Stimulated activated effector memory CD8-positive, alpha-beta T cell treated with anti-CD3 and anti-CD28 coated beads, Interleukin-12 subunit alpha, Interleukin-12 subunit beta, amount 100 ng/mL, for 72 hours (primary cell): ENCODE data around the gene PNPLA1.

Experiments used
- ATAC-seq: fragments of 150-1000 bp; cut with Tn5 transposase; 2 replicates; pipeline ENCODE4 v1.10.0; 2021
- DNase-seq, 2 donors: peaks; one replicate each; pipeline ENCODE4 v3.0.0; 2021 to 2022; ENCODE audit warnings: low spot score in 2 of 2
- H3K27ac Mint-ChIP-seq: one replicate; pipeline ENCODE4 v1.8.0; 2022; ENCODE audit warnings: mild to moderate bottlenecking, mixed read lengths
- H3K36me3 Mint-ChIP-seq: one replicate; pipeline ENCODE4 v1.8.0; 2022; ENCODE audit warnings: mild to moderate bottlenecking, mixed read lengths
- H3K4me1 Mint-ChIP-seq: one replicate; pipeline ENCODE4 v1.8.0; 2022; ENCODE audit warnings: mixed read lengths
- H3K4me3 Mint-ChIP-seq: one replicate; pipeline ENCODE4 v1.8.0; 2022; ENCODE audit warnings: mild to moderate bottlenecking, mixed read lengths
- H3K9me3 Mint-ChIP-seq: one replicate; pipeline ENCODE4 v1.8.0; 2022; ENCODE audit warnings: mixed read lengths

The PNPLA1 gene

DNA sequence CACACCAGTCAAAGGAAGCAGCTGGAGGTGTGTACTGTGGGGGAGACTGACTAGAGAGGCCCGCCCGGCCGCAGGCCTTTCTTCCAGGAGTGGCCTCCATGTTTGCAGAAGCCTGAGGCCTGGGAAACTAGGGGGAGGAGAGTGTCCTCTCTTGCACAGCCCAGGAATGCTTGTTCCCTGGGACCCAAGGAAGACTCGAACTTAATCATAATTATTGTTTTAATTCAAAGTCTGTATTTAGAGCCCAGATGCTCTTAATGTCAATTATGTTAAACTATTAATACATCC, 43.7 kb downstream of the PNPLA1 start:
- no peaks in the 10 kb centered on the region for H3K36me3 Mint-ChIP-seq
- DNase-seq, result no peak
- H3K9me3 Mint-ChIP-seq, result no peaks in the 10 kb centered on the region
- H3K4me1 Mint-ChIP-seq, result peaks cover 14% of the 10 kb centered on the region
- H3K4me3 Mint-ChIP-seq, result no peak overlapping the region
- H3K27ac Mint-ChIP-seq, result no peak overlapping the region
- no peak for ATAC-seq

DNA sequence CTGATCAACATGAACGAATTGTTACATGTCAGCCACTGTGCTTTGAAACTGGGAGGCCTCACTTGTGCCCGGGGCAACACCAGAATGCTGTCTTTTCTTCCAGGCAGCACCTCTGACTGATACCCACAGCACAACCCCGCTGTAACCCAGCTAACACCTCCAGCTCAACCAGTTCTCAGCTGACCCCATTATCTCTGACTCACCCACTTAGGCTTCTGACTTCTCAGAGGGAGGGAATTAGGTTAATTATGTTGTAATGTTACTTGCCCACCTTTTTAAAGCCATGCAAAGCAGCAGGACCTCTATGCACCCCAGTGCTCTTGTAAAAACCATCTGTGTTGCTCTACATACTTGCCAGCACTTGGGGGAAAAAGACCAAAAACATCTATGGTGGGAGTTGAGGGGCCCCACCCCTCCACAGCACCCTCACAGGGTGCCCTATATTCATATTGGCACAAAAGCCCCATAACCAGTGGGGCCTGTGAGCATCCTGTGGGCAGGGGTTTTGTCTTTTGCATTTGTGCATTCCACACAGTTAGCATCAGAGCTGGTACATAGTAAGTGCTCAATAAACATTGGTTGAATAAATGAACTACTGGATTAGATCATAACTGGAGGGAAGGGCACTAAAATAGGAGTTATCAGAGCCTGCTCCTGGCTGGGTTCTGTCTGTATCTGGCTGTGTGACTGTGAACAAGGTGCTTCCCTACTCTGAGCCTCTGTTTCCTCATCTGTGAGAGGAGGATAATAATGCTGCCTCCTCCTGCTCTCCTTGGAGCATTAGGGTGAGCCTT, 44.6 kb downstream of the PNPLA1 start:
- H3K36me3 Mint-ChIP-seq, result no peaks in the 10 kb centered on the region
- peaks cover 8% of the 10 kb centered on the region for H3K4me1 Mint-ChIP-seq
- peak overlapping the region; percentile 53 for H3K27ac Mint-ChIP-seq
- DNase-seq (no peak), ATAC-seq (peak; percentile 95)
- no peak overlapping the region for H3K4me3 Mint-ChIP-seq
- no peaks in the 10 kb centered on the region for H3K9me3 Mint-ChIP-seq

DNA sequence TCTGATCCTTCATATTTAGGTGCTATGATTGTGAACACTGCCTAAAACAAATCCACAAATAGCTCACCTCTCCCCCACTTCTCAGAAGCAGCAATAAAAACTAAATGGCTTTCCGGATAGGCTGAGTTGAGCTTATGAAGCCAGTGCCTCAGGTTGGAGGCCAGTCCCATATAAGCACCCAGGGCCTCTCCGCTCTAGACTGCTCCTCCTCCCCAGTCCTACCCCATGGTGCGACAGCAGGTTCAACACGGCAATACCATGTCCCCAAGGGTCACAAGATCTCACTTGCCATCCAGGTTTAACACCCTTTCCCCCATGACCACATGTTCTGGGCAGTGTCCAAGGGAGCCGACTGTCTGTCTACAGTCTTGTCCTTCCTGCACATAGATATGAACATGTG, 46.1 kb downstream of the PNPLA1 start:
- no peak overlapping the region for H3K27ac Mint-ChIP-seq
- ATAC-seq (no peak), DNase-seq (no peak)
- H3K4me1 Mint-ChIP-seq, result peaks cover 8% of the 10 kb centered on the region
- no peak overlapping the region for H3K4me3 Mint-ChIP-seq
- H3K9me3 Mint-ChIP-seq, result no peaks in the 10 kb centered on the region
- H3K36me3 Mint-ChIP-seq, result no peaks in the 10 kb centered on the region

DNA sequence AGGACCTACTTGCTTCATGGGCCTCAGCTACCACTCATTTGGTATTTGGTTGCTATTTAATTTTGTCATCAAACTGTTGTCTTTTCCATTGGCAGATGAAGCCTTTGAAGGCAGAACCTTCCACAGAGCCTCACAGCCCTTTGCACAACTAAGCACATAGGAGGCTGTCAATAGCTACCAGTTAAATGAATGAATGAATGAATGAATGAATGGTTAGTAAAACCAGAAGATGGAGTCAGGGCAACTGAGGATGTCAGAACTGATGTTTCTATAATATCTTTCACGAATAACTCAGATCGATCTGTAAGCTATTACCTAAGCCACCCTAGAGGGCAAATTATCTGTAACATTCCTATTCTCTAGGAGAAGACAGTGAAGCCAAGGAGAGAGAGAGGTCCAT, 47.8 kb downstream of the PNPLA1 start:
- DNase-seq, result no peak
- Mint-ChIP-seq H3K4me3 (no peak overlapping the region), H3K36me3 (no peaks in the 10 kb centered on the region), H3K4me1 (peaks cover 8% of the 10 kb centered on the region), H3K9me3 (no peaks in the 10 kb centered on the region), H3K27ac (no peak overlapping the region)
- ATAC-seq, result no peak

GRCh38 chr6:36318690-36319435, 49.0 kb downstream of the PNPLA1 start:
- no peaks in the 10 kb centered on the region for H3K36me3 Mint-ChIP-seq
- no peaks in the 10 kb centered on the region for H3K9me3 Mint-ChIP-seq
- no peak for ATAC-seq
- H3K4me1 Mint-ChIP-seq, result peaks cover 8% of the 10 kb centered on the region
- H3K4me3 Mint-ChIP-seq, result no peak overlapping the region
- H3K27ac Mint-ChIP-seq, result no peak overlapping the region
- no peak for DNase-seq

DNA sequence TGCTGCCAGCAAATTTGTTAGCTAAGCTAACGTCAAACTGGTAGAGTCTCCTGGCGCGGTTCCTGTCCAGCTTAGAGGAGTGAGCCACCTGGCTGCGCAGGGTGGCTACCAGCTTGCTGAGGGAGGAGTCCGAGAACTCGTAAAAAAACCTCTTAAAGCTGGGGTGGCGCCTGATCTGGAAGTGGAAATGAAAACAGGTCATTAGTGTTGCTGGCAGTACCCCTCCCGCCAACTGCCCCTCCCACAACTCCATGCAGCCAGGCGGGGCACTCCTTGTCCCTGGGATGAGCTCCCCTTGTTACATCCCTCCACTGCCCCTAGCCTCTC, 49.5 kb downstream of the PNPLA1 start:
- DNase-seq (no peak), ATAC-seq (no peak)
- no peaks in the 10 kb centered on the region for H3K9me3 Mint-ChIP-seq
- peaks cover 2% of the 10 kb centered on the region for H3K4me1 Mint-ChIP-seq
- H3K36me3 Mint-ChIP-seq, result no peaks in the 10 kb centered on the region
- H3K4me3 Mint-ChIP-seq, result no peak overlapping the region
- H3K27ac Mint-ChIP-seq, result no peak overlapping the region

GRCh38 chr6:36319821-36320220, 50.0 kb downstream of the PNPLA1 start:
- no peak for DNase-seq
- Mint-ChIP-seq H3K27ac (no peak overlapping the region), H3K36me3 (no peaks in the 10 kb centered on the region), H3K4me1 (no peaks in the 10 kb centered on the region), H3K4me3 (no peak overlapping the region), H3K9me3 (no peaks in the 10 kb centered on the region)
- ATAC-seq, result no peak

- H3K27ac Mint-ChIP-seq, result no peak overlapping the region
- no peak for ATAC-seq
- no peaks in the 10 kb centered on the region for H3K36me3 Mint-ChIP-seq
- no peaks in the 10 kb centered on the region for H3K9me3 Mint-ChIP-seq
- H3K4me1 Mint-ChIP-seq, result no peaks in the 10 kb centered on the region
- DNase-seq, result no peak
- no peak overlapping the region for H3K4me3 Mint-ChIP-seq
These were observed 50.6 kb downstream of the PNPLA1 start for GRCh38 chr6:36320475-36320874.

- DNase-seq (no peak), ATAC-seq (no peak)
- Mint-ChIP-seq H3K4me1 (no peaks in the 10 kb centered on the region), H3K27ac (no peak overlapping the region), H3K4me3 (no peak overlapping the region), H3K36me3 (no peaks in the 10 kb centered on the region), H3K9me3 (no peaks in the 10 kb centered on the region)
These were observed 52.7 kb downstream of the PNPLA1 start for GRCh38 chr6:36322591-36322990.

GRCh38 chr6:36323062-36323461, 53.2 kb downstream of the PNPLA1 start:
- ATAC-seq (peak; percentile 16), DNase-seq (no peak)
- no peaks in the 10 kb centered on the region for H3K36me3 Mint-ChIP-seq
- H3K4me3 Mint-ChIP-seq, result no peak overlapping the region
- no peaks in the 10 kb centered on the region for H3K4me1 Mint-ChIP-seq
- H3K27ac Mint-ChIP-seq, result peak overlapping the region; percentile 37
- no peaks in the 10 kb centered on the region for H3K9me3 Mint-ChIP-seq

GRCh38 chr6:36324191-36324590, 54.3 kb downstream of the PNPLA1 start:
- Mint-ChIP-seq H3K4me1 (no peaks in the 10 kb centered on the region), H3K4me3 (no peak overlapping the region), H3K9me3 (no peaks in the 10 kb centered on the region), H3K27ac (no peak overlapping the region), H3K36me3 (no peaks in the 10 kb centered on the region)
- DNase-seq, result no peak
- no peak for ATAC-seq

GRCh38 chr6:36324715-36325114, 54.9 kb downstream of the PNPLA1 start:
- Mint-ChIP-seq H3K4me3 (no peak overlapping the region), H3K27ac (no peak overlapping the region), H3K4me1 (no peaks in the 10 kb centered on the region), H3K9me3 (no peaks in the 10 kb centered on the region), H3K36me3 (no peaks in the 10 kb centered on the region)
- DNase-seq (no peak), ATAC-seq (no peak)

GRCh38 chr6:36326356-36326995, 56.6 kb downstream of the PNPLA1 start:
- ATAC-seq (no peak), DNase-seq (no peak)
- Mint-ChIP-seq H3K27ac (no peak overlapping the region), H3K9me3 (no peaks in the 10 kb centered on the region), H3K36me3 (no peaks in the 10 kb centered on the region), H3K4me1 (no peaks in the 10 kb centered on the region), H3K4me3 (no peak overlapping the region)

DNA sequence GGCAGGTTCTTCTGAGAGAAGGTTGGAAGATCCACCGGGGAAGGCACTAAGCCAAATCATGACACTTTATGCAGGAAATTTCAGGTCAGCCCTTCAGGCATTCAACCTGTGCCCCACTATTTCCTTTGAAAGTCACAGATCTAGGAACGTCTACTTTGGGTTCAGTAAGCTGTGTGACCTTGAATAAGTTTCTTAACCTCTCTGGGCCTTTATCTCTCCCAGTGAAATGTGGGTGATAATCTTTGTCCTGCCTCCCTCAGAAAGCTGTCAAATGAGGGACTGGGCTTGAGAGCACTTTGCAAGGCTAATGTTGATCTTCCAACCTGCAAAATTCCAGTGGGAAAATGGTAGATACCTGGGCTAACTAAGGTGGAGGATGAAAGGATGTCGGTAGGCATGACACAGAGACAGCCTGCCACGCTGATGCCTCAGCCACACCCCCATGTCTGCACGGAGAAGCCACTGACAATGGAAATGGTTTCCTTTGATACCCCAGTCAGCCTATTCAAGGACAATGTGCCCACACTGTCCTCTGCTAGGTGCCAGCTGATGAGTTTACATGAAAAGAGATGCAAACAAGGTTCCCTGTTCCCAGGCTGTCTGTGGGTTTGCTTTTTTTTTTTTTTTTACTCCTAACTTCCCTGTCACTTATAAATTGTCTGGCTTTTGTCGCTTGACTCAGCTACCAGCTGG, 57.5 kb downstream of the PNPLA1 start:
- Mint-ChIP-seq H3K4me1 (peaks cover 6% of the 10 kb centered on the region), H3K9me3 (no peaks in the 10 kb centered on the region), H3K27ac (no peak overlapping the region), H3K4me3 (no peak overlapping the region), H3K36me3 (no peaks in the 10 kb centered on the region)
- DNase-seq (no peak), ATAC-seq (no peak)

GRCh38 chr6:36327919-36328236, 58.0 kb downstream of the PNPLA1 start:
- H3K4me1 Mint-ChIP-seq, result peaks cover 7% of the 10 kb centered on the region
- no peaks in the 10 kb centered on the region for H3K9me3 Mint-ChIP-seq
- DNase-seq, result no peak
- H3K36me3 Mint-ChIP-seq, result no peaks in the 10 kb centered on the region
- no peak overlapping the region for H3K4me3 Mint-ChIP-seq
- no peak for ATAC-seq
- no peak overlapping the region for H3K27ac Mint-ChIP-seq

- no peak overlapping the region for H3K27ac Mint-ChIP-seq
- no peaks in the 10 kb centered on the region for H3K36me3 Mint-ChIP-seq
- ATAC-seq, result no peak
- H3K4me3 Mint-ChIP-seq, result no peak overlapping the region
- H3K9me3 Mint-ChIP-seq, result no peaks in the 10 kb centered on the region
- H3K4me1 Mint-ChIP-seq, result peaks cover 7% of the 10 kb centered on the region
- DNase-seq, result no peak
These were observed 58.7 kb downstream of the PNPLA1 start for GRCh38 chr6:36328600-36328999.
